IMR-90 (cell line): ENCODE results near the gene TSTD1. TPM values are rescaled to one million over a fixed set of nuclear protein-coding genes. Genes with fewer than 3 reads are reported as not detected.

Source experiments
- microRNA-seq, 2 experiments: library from miRNA; stranded (forward) in 1 of 2; unstranded in 1 of 2; fragments of 10-50 nt in 1 of 2; fragments of <30 nt in 1 of 2; gene quantifications in 1 of 2; microRNA quantifications in 1 of 2; one replicate each; pipeline versions ENCODE3 to v1.1.0; 2013 to 2020; ENCODE audit not compliant: insufficient read depth in 1 of 2, insufficient read length in 1 of 2, unreplicated experiment in 1 of 2
- polyA plus RNA-seq, 3 experiments: library from polyadenylated mRNA; depleted of rRNA; stranded (reverse); fragments of >200 nt; gene quantifications; 2 replicates each; pipeline ENCODE4 v1.2.3, GENCODE V29; 2012; ENCODE audit warnings: low replicate concordance in 1 of 3
- small RNA-seq, 5 experiments: library from RNA; depleted of rRNA; stranded (forward); fragments of <200 nt; gene quantifications; one replicate each; pipeline ENCODE3, GENCODE V24; 2012
- total RNA-seq: library from RNA; depleted of rRNA; stranded (reverse); fragments of >200 nt; gene quantifications from 2 replicates; pipeline ENCODE4 v1.2.3, GENCODE V29; 2012; rRNA removed

TSTD1 gene
- total and polyA plus RNA-seq, 2 of the 4 experiments (the other 2 are of a cell fraction) = 0.21 TPM; not detected in 1

Small RNA genes within 50 kb of the gene (microRNA-seq; reads per million reads assigned to microRNA genes)
- not detected for gene AL591806.2 (ENCODE audit: insufficient read depth, insufficient read length)

Small RNA genes within 50 kb of the gene (small RNA-seq; reads per million reads assigned to genes)
- 0 reads per million in 5 experiments for gene AL591806.2

Other genes starting within 250 kb of the TSTD1 start
- gene LY9, start 242.8 kb downstream of the TSTD1 start, total RNA-seq = not detected in 2 replicates
- not detected in 2 replicates for gene LY9, start 242.8 kb downstream of the TSTD1 start, polyA plus RNA-seq (2012; rRNA removed)
- gene CD244, start 176.1 kb downstream of the TSTD1 start, total RNA-seq = not detected in 2 replicates
- not detected in 2 replicates for gene CD244, start 176.1 kb downstream of the TSTD1 start, polyA plus RNA-seq (2012; rRNA removed)
- gene ITLN1, start 153.8 kb downstream of the TSTD1 start, total RNA-seq = not detected in 2 replicates
- not detected in 2 replicates for gene ITLN1, start 153.8 kb downstream of the TSTD1 start, polyA plus RNA-seq (2012; rRNA removed)
- not detected in 2 replicates for gene ITLN2, start 84.2 kb downstream of the TSTD1 start, total RNA-seq
- not detected in 2 replicates for gene ITLN2, start 84.2 kb downstream of the TSTD1 start, polyA plus RNA-seq (2012; rRNA removed)
- 0.83 and 2.2 TPM in 2 replicates for gene F11R, start 17.8 kb downstream of the TSTD1 start, total RNA-seq
- gene F11R, start 17.8 kb downstream of the TSTD1 start, polyA plus RNA-seq (2012; rRNA removed) = 0.47 and 0.79 TPM in 2 replicates
- gene USF1, start 7.0 kb upstream of the TSTD1 start, total RNA-seq = 62.2 and 78.9 TPM in 2 replicates
- 34.6 and 37.1 TPM in 2 replicates for gene USF1, start 7.0 kb upstream of the TSTD1 start, polyA plus RNA-seq (2012; rRNA removed)
- not detected in 2 replicates for gene ARHGAP30, start 30.9 kb upstream of the TSTD1 start, total RNA-seq
- 0.02 and 0.03 TPM in 2 replicates for gene ARHGAP30, start 30.9 kb upstream of the TSTD1 start, polyA plus RNA-seq (2012; rRNA removed)
- gene NECTIN4, start 50.6 kb upstream of the TSTD1 start, total RNA-seq = under 0.01 and 0.18 TPM in 2 replicates
- gene NECTIN4, start 50.6 kb upstream of the TSTD1 start, polyA plus RNA-seq (2012; rRNA removed) = 0.13 and 0.24 TPM in 2 replicates
- 0.18 TPM in 1 of 2 replicates, not detected in the other for gene KLHDC9, start 59.4 kb upstream of the TSTD1 start, total RNA-seq
- gene KLHDC9, start 59.4 kb upstream of the TSTD1 start, polyA plus RNA-seq (2012; rRNA removed) = 0.70 and 1.1 TPM in 2 replicates
- gene PFDN2, start 79.1 kb upstream of the TSTD1 start, total RNA-seq = 62.4 and 166 TPM in 2 replicates
- gene PFDN2, start 79.1 kb upstream of the TSTD1 start, polyA plus RNA-seq (2012; rRNA removed) = 179 and 180 TPM in 2 replicates
- 22.8 TPM in 2 replicates for gene NIT1, start 79.1 kb upstream of the TSTD1 start, total RNA-seq
- gene NIT1, start 79.1 kb upstream of the TSTD1 start, polyA plus RNA-seq (2012; rRNA removed) = 33.2 and 33.6 TPM in 2 replicates
- gene DEDD, start 93.7 kb upstream of the TSTD1 start, total RNA-seq = 35.3 and 47.9 TPM in 2 replicates
- 40.2 and 47.1 TPM in 2 replicates for gene DEDD, start 93.7 kb upstream of the TSTD1 start, polyA plus RNA-seq (2012; rRNA removed)
- gene UFC1, start 115.0 kb upstream of the TSTD1 start, total RNA-seq = 134 and 137 TPM in 2 replicates
- gene UFC1, start 115.0 kb upstream of the TSTD1 start, polyA plus RNA-seq (2012; rRNA removed) = 113 and 140 TPM in 2 replicates
- gene USP21, start 120.5 kb upstream of the TSTD1 start, total RNA-seq = 3.3 and 6.3 TPM in 2 replicates
- 23.8 and 24.7 TPM in 2 replicates for gene USP21, start 120.5 kb upstream of the TSTD1 start, polyA plus RNA-seq (2012; rRNA removed)
- 6.1 TPM in 2 replicates for gene PPOX, start 127.5 kb upstream of the TSTD1 start, total RNA-seq
- gene PPOX, start 127.5 kb upstream of the TSTD1 start, polyA plus RNA-seq (2012; rRNA removed) = 14.3 and 14.8 TPM in 2 replicates
- 11.4 and 19.9 TPM in 2 replicates for gene B4GALT3, start 138.5 kb upstream of the TSTD1 start, total RNA-seq
- gene B4GALT3, start 138.5 kb upstream of the TSTD1 start, polyA plus RNA-seq (2012; rRNA removed) = 36.0 and 41.5 TPM in 2 replicates
- gene ADAMTS4, start 160.1 kb upstream of the TSTD1 start, total RNA-seq = 0.28 and 0.72 TPM in 2 replicates
- gene ADAMTS4, start 160.1 kb upstream of the TSTD1 start, polyA plus RNA-seq (2012; rRNA removed) = 0.39 and 0.40 TPM in 2 replicates
- 85.5 and 122 TPM in 2 replicates for gene NDUFS2, start 163.4 kb upstream of the TSTD1 start, total RNA-seq
- 101 and 103 TPM in 2 replicates for gene NDUFS2, start 163.4 kb upstream of the TSTD1 start, polyA plus RNA-seq (2012; rRNA removed)
- not detected in 2 replicates for gene FCER1G, start 176.3 kb upstream of the TSTD1 start, total RNA-seq
- gene FCER1G, start 176.3 kb upstream of the TSTD1 start, polyA plus RNA-seq (2012; rRNA removed) = 0.44 and 0.57 TPM in 2 replicates
- gene APOA2, start 184.7 kb upstream of the TSTD1 start, total RNA-seq = not detected in 2 replicates
- gene APOA2, start 184.7 kb upstream of the TSTD1 start, polyA plus RNA-seq (2012; rRNA removed) = not detected in 2 replicates
- 11.4 and 12.5 TPM in 2 replicates for gene TOMM40L, start 187.1 kb upstream of the TSTD1 start, total RNA-seq
- 7.7 and 7.9 TPM in 2 replicates for gene TOMM40L, start 187.1 kb upstream of the TSTD1 start, polyA plus RNA-seq (2012; rRNA removed)
- not detected in 2 replicates for gene NR1I3, start 199.2 kb upstream of the TSTD1 start, total RNA-seq
- gene NR1I3, start 199.2 kb upstream of the TSTD1 start, polyA plus RNA-seq (2012; rRNA removed) = not detected in 2 replicates
- not detected in 2 replicates for gene PCP4L1, start 219.8 kb upstream of the TSTD1 start, total RNA-seq
- gene PCP4L1, start 219.8 kb upstream of the TSTD1 start, polyA plus RNA-seq (2012; rRNA removed) = not detected in 2 replicates